ENCODE results near the gene UBE2J2.

- TF ChIP-seq CTCF (IDR thresholded peaks at IDR 0.05; ENCODE audit: extremely low read depth in 1 of 2, insufficient read depth in 1 of 2, low read depth in 1 of 2, low read length in 2 of 2) (no peak), POLR2AphosphoS5 (IDR thresholded peaks at IDR 0.05; ENCODE audit: insufficient read depth, low read depth, low read length) (peak; percentile 73), EZH2 (IDR thresholded peaks at IDR 0.05; ENCODE audit: borderline replicate concordance, low read depth, low read length, severe bottlenecking) (no peak), JUN (IDR thresholded peaks at IDR 0.05; ENCODE audit: borderline replicate concordance, insufficient read depth, insufficient read length, low read depth) (peak; percentile 32), POLR2A (IDR thresholded peaks at IDR 0.05; ENCODE audit: low read depth, low read length) (no peak), FOS (IDR thresholded peaks at IDR 0.05; ENCODE audit: borderline replicate concordance, insufficient read depth, low read length) (peak; percentile 64)
These were observed 8.1 kb upstream of the UBE2J2 start for GRCh38 chr1:1281533-1282321.
